Measurements from ENCODE around the gene DNAJB11.

DNAJB11 gene

GRCh38 chr3:186620213-186621092 is 49.9 kb downstream of the DNAJB11 start:
- no peak for TF ChIP-seq CTCF (conservative IDR thresholded peaks at IDR 0.05; ENCODE audit: low read depth, low read length)
- H3K4me3 ChIP-seq (ENCODE audit: low read length), result no peak overlapping the region
- no peak for DNase-seq (ENCODE audit: low read depth)

- TF ChIP-seq CTCF (conservative IDR thresholded peaks at IDR 0.05; ENCODE audit: low read depth, low read length), result no peak
- DNase-seq (ENCODE audit: low read depth), result no peak
- H3K4me3 ChIP-seq (ENCODE audit: low read length), result no peak overlapping the region
Measured at GRCh38 chr3:186621894-186622650, 51.6 kb downstream of the DNAJB11 start.

GRCh38 chr3:186622651-186623310 is 52.3 kb downstream of the DNAJB11 start:
- DNase-seq (ENCODE audit: low read depth), result no peak
- no peak overlapping the region for H3K4me3 ChIP-seq (ENCODE audit: low read length)
- TF ChIP-seq CTCF (conservative IDR thresholded peaks at IDR 0.05; ENCODE audit: low read depth, low read length), result no peak

GRCh38 chr3:186624598-186624997 is 54.1 kb downstream of the DNAJB11 start:
- TF ChIP-seq CTCF (conservative IDR thresholded peaks at IDR 0.05; ENCODE audit: low read depth, low read length), result no peak
- no peak for DNase-seq (ENCODE audit: low read depth)
- H3K4me3 ChIP-seq (ENCODE audit: low read length), result no peak overlapping the region

GRCh38 chr3:186625600-186626042 is 55.1 kb downstream of the DNAJB11 start:
- no peak for TF ChIP-seq CTCF (conservative IDR thresholded peaks at IDR 0.05; ENCODE audit: low read depth, low read length)
- DNase-seq (ENCODE audit: low read depth), result no peak
- no peak overlapping the region for H3K4me3 ChIP-seq (ENCODE audit: low read length)

- no peak for DNase-seq (ENCODE audit: low read depth)
- H3K4me3 ChIP-seq (ENCODE audit: low read length), result no peak overlapping the region
- TF ChIP-seq CTCF (conservative IDR thresholded peaks at IDR 0.05; ENCODE audit: low read depth, low read length), result no peak
Measured at GRCh38 chr3:186626254-186626847, 55.8 kb downstream of the DNAJB11 start.

All from retinal pigment epithelial cell (primary cell).